DMS53 treated with DMSO at 0.1 percent for 48 hours (cell line): ENCODE results near the gene TRABD2A.

Source experiments
- DNase-seq: peaks from one replicate; lab custom pipeline; 2025; ENCODE audit not compliant: unreplicated experiment; lab: John Stamatoyannopoulos, UW

TRABD2A gene

GRCh38 chr2:84827978-84828575, 52.8 kb downstream of the TRABD2A start:
- DNase-seq, result no peak

GRCh38 chr2:84823788-84824187, 57.1 kb downstream of the TRABD2A start:
- no peak for DNase-seq

GRCh38 chr2:84823229-84823628, 57.7 kb downstream of the TRABD2A start:
- DNase-seq, result no peak

- no peak for DNase-seq
Measured at GRCh38 chr2:84821806-84822205, 59.1 kb downstream of the TRABD2A start.

GRCh38 chr2:84817239-84817655, 63.6 kb downstream of the TRABD2A start:
- DNase-seq, result no peak

GRCh38 chr2:84816426-84817026, 64.4 kb downstream of the TRABD2A start:
- DNase-seq, result no peak

GRCh38 chr2:84815146-84815545, 65.7 kb downstream of the TRABD2A start:
- DNase-seq, result no peak

GRCh38 chr2:84811839-84812431, 68.9 kb downstream of the TRABD2A start:
- no peak for DNase-seq

- DNase-seq, result no peak
Measured at GRCh38 chr2:84808279-84808678, 72.6 kb downstream of the TRABD2A start.

- no peak for DNase-seq
Measured at GRCh38 chr2:84807063-84807485, 73.8 kb downstream of the TRABD2A start.

GRCh38 chr2:84805250-84805958, 75.5 kb downstream of the TRABD2A start:
- DNase-seq, result no peak

GRCh38 chr2:84801811-84802210, 79.1 kb downstream of the TRABD2A start:
- DNase-seq, result no peak

- DNase-seq, result no peak
Measured at GRCh38 chr2:84800194-84800805, 80.6 kb downstream of the TRABD2A start.

GRCh38 chr2:84799772-84800171, 81.1 kb downstream of the TRABD2A start:
- no peak for DNase-seq

GRCh38 chr2:84797271-84797670, 83.6 kb downstream of the TRABD2A start:
- no peak for DNase-seq

- DNase-seq, result no peak
Measured at GRCh38 chr2:84796798-84797197, 84.1 kb downstream of the TRABD2A start.

- DNase-seq, result no peak
Measured at GRCh38 chr2:84793641-84794040, 87.2 kb downstream of the TRABD2A start.

GRCh38 chr2:84792856-84793522, 87.9 kb downstream of the TRABD2A start:
- DNase-seq, result no peak

GRCh38 chr2:84788498-84788897, 92.4 kb downstream of the TRABD2A start:
- DNase-seq, result no peak

GRCh38 chr2:84788027-84788426, 92.9 kb downstream of the TRABD2A start:
- no peak for DNase-seq

- DNase-seq, result no peak
Measured at GRCh38 chr2:84786601-84787000, 94.3 kb downstream of the TRABD2A start.
